GM12878 (cell line): ENCODE results near the gene PAFAH2. TPM values are rescaled to one million over a fixed set of nuclear protein-coding genes. Genes with fewer than 3 reads are reported as not detected.

Experiments
- ATAC-seq: fragments of 200-7000 bp; cut with Tn5 transposase; 3 replicates; pipeline ENCODE4 v1.9.1; 2020; ENCODE audit warnings: mild to moderate bottlenecking, moderate library complexity
- BruUV-seq: library from RNA; stranded (reverse); fragments of 400-500 nt; replicated peaks from 2 replicates; lab custom pipeline; 2021; lab: Mats Ljungman, UMichigan
- CTCF ChIA-PET: fragments of 300-600 bp; sonication (Branson Sonifier 250); formaldehyde crosslinking; extraction: SDS; loops from one replicate; lab custom pipeline; 2021; ENCODE audit warnings: inconsistent platforms; lab: Yijun Ruan, JAX
- POLR2A ChIA-PET: fragments of 350-600 bp; formaldehyde crosslinking; extraction: SDS; loops from one replicate; lab custom pipeline; 2021; ENCODE audit warnings: inconsistent platforms; lab: Charles Lee
- RAD21 ChIA-PET: fragments of 300-600 bp; sonication (Branson Sonifier 250); formaldehyde crosslinking; loops from one replicate; lab custom pipeline; 2023; ENCODE audit warnings: antibody characterized with exemption; ENCODE audit not compliant: unreplicated experiment; lab: Charles Lee
- SMC1A ChIA-PET: fragments of 300-600 bp; sonication (Branson Sonifier 250); formaldehyde crosslinking; loops from one replicate; lab custom pipeline; 2023; ENCODE audit not compliant: unreplicated experiment, uncharacterized antibody; lab: Charles Lee
- DNase-seq: peaks from one replicate; pipeline ENCODE4 v3.0.0-alpha.2; 2011; ENCODE audit warnings: low read depth, low spot score
- FAIRE-seq: peaks from 3 replicates; lab custom pipeline; 2011; peaks lifted over from hg19 to GRCh38; lab: Jason Lieb, UNC
- H2AFZ ChIP-seq: 2 replicates; pipeline ENCODE4 v1.6.0; 2011; ENCODE audit warnings: low read depth, low read length, control low read depth; ENCODE audit not compliant: control insufficient read depth
- H3K27ac ChIP-seq: 2 replicates; pipeline ENCODE4 v1.5.1; 2011; ENCODE audit warnings: control low read depth; ENCODE audit not compliant: control insufficient read depth, insufficient read depth
- H3K27me3 ChIP-seq, 2 experiments: replicated peaks in 1 of 2; 2 replicates each; pipeline versions ENCODE4 v1.6.0 to v1.6.1; 2011; ENCODE audit warnings: low read length in 1 of 2; ENCODE audit not compliant: control insufficient read depth in 2 of 2, insufficient read depth in 2 of 2
- H3K36me3 ChIP-seq, 2 experiments: 2 replicates each; pipeline ENCODE4 v1.5.1; 2011; ENCODE audit warnings: low read length in 1 of 2; ENCODE audit not compliant: control insufficient read depth in 2 of 2, insufficient read depth in 2 of 2
- H3K4me1 ChIP-seq: 2 replicates; pipeline ENCODE4 v1.6.1; 2011; ENCODE audit warnings: mild to moderate bottlenecking, low read length, moderate library complexity, mixed read lengths; ENCODE audit not compliant: control insufficient read depth, insufficient read depth
- H3K4me2 ChIP-seq: 2 replicates; pipeline ENCODE4 v1.6.0; 2011; ENCODE audit warnings: control low read depth; ENCODE audit not compliant: control insufficient read depth, insufficient read depth
- H3K4me3 ChIP-seq: fragments of 200-600 bp; sonication (generic); 2 replicates; pipeline ENCODE4 v1.5.1; 2016
- H3K79me2 ChIP-seq: 2 replicates; pipeline ENCODE4 v1.6.0; 2011; ENCODE audit warnings: low read length; ENCODE audit not compliant: control insufficient read depth, insufficient read depth
- H3K9ac ChIP-seq: 2 replicates; pipeline ENCODE4 v1.8.0; 2011; ENCODE audit warnings: low read length, control low read depth, mixed read lengths; ENCODE audit not compliant: control insufficient read depth, insufficient read depth
- H3K9me3 ChIP-seq: replicated peaks from 3 replicates; pipeline ENCODE4 v1.5.1; 2011; ENCODE audit warnings: mild to moderate bottlenecking, low read length; ENCODE audit not compliant: control insufficient read depth, insufficient read depth
- H4K20me1 ChIP-seq: 2 replicates; pipeline ENCODE4 v1.6.0; 2011; ENCODE audit not compliant: control insufficient read depth, insufficient read depth
- CBX3 ChIP-seq: fragments of 200-600 bp; sonication (generic); IDR thresholded peaks from 2 replicates; pipeline ENCODE4 v1.6.1; 2016; ENCODE audit warnings: low read depth, borderline replicate concordance
- EGR1 ChIP-seq, 2 experiments: IDR thresholded peaks; 1 replicate in 1 of 2; 2 replicates in 1 of 2; pipeline ENCODE4 v1.6.1; 2011 to 2012; ENCODE audit warnings: low read depth in 2 of 2, low read length in 2 of 2, borderline replicate concordance in 1 of 2, mild to moderate bottlenecking in 1 of 2, moderate library complexity in 1 of 2
- MYB ChIP-seq: fragments of 150-350 bp; IDR thresholded peaks from 2 replicates; pipeline ENCODE4 v1.6.1; 2014; ENCODE audit warnings: mild to moderate bottlenecking, low read depth, low read length, borderline replicate concordance
- RBBP5 ChIP-seq: fragments of 200-600 bp; sonication (generic); conservative IDR thresholded peaks from 2 replicates; pipeline ENCODE4 v1.6.1; 2016
- RFX5 ChIP-seq: IDR thresholded peaks from 2 replicates; pipeline ENCODE4 v1.6.1; 2011; ENCODE audit warnings: low read depth, low read length, improper control_type of control experiment
- RUNX3 ChIP-seq: IDR thresholded peaks from 2 replicates; pipeline ENCODE4 v1.6.1; 2012; ENCODE audit warnings: low read length, inconsistent platforms
- ZBED1 ChIP-seq: IDR thresholded peaks from 2 replicates; pipeline ENCODE4 v1.6.1; 2016; ENCODE audit warnings: borderline replicate concordance
- ZZZ3 ChIP-seq: IDR thresholded peaks from 2 replicates; pipeline ENCODE4 v1.6.1; 2011; ENCODE audit warnings: low read depth; ENCODE audit not compliant: control insufficient read depth, insufficient read length
- WGBS: methylation state at CpG from one replicate; pipeline ENCODE4 v1.1.6; 2016; ENCODE audit warnings: low lambda C conversion rate; ENCODE audit not compliant: insufficient replicate concordance, insufficient coverage; ENCODE audit errors: missing lambda C conversion rate; 5-methylcytosine and 5-hydroxymethylcytosine counted together
- in situ Hi-C: fragments of 300-500 bp; cut with MboI; formaldehyde crosslinking; loops from 9 replicates; pipeline ENCODE4 v1.14.3; 2018; ENCODE audit warnings: mixed read lengths
- intact Hi-C: fragments of 100-400 bp; cut with micrococcal nuclease; formaldehyde crosslinking; loops from one replicate; pipeline ENCODE4 v1.14.2; 2022; ENCODE audit not compliant: unreplicated experiment
- polyA plus RNA-seq, 11 experiments: library from polyadenylated mRNA; depleted of rRNA in 4 of 11; unstranded in 6 of 11; stranded (reverse) in 5 of 11; fragments of >200 nt; fragmentation: Nextera tagmentation in 4 of 11; fragmentation: Illumina TruSeq in 1 of 11; extraction: Ambion mirVana in 4 of 11; extraction: Trizol in 1 of 11; gene quantifications; 1 replicate in 1 of 11; 2 replicates in 10 of 11; pipeline versions ENCODE4 v1.2.1 to v1.2.3, GENCODE V29; 2011 to 2016; ENCODE audit warnings: inconsistent platforms in 2 of 11, missing spikeins in 2 of 11, low read depth in 1 of 11
- total RNA-seq, 4 experiments: library from RNA; depleted of rRNA in 3 of 4; stranded (reverse); fragments of >200 nt in 3 of 4; fragmentation: Illumina TruSeq in 1 of 4; extraction: Trizol in 1 of 4; gene quantifications; 2 replicates each; pipeline versions ENCODE4 v1.2.1 to v1.2.3, GENCODE V29; 2013 to 2021
- TF ChIP-seq, protein P1 (sequence below): IDR thresholded peaks from 2 replicates; pipeline ENCODE4 v1.6.1; 2012; ENCODE audit warnings: low read depth, low read length, improper control_type of control experiment
- TF ChIP-seq, protein P2 (sequence below): fragments of 450-650 bp; IDR thresholded peaks from 2 replicates; pipeline ENCODE4 v1.6.1; 2017; ENCODE audit warnings: mild to moderate bottlenecking
- TF ChIP-seq, protein P3 (sequence below): fragments of 450-650 bp; IDR thresholded peaks from 2 replicates; pipeline ENCODE4 v1.6.1; 2016; ENCODE audit warnings: mild to moderate bottlenecking
- TF ChIP-seq, protein P4 (sequence below): IDR thresholded peaks from 2 replicates; pipeline ENCODE4 v1.6.1; 2011; ENCODE audit warnings: borderline replicate concordance, low read depth, mild to moderate bottlenecking, moderate library complexity, mixed read lengths, low read length; ENCODE audit not compliant: insufficient read depth; ENCODE audit errors: extremely low read length
- TF ChIP-seq, protein P5 (sequence below): IDR thresholded peaks from 2 replicates; pipeline ENCODE4 v1.6.1; 2012; ENCODE audit warnings: low read depth, low read length, improper control_type of control experiment

The PAFAH2 gene
- total and polyA plus RNA-seq, 10 of the 15 experiments (the other 5 are each of a cell fraction or from before 2014, with no cell fraction given): 3.0 to 9.5 (median 6.5) TPM

DNA sequence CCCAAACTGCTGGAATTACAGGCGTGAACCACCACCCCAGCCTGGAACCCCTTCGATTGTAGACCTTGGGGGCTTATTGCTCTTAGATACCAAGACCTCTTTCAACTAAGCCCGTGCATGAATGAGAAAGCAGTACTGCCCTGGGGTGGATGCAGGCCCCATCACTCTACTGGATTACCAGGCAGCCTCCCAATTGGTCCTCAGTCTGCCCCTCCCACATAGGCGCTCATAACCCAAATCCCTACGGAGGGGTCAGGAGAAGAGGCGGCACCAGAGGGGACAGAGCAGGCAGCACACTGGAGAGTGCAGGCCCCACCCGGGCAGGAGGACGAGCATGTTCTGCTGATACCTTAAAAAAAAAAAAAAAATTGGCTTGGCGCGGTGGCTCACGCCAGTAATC lies 79.2 kb downstream of the PAFAH2 start:
- in situ Hi-C loops (no loop called here), intact Hi-C loops (no loop called here)
- no peaks in the 10 kb centered on the region for H3K36me3 ChIP-seq
- H3K27me3 ChIP-seq: peaks cover 4 to 15% of the 10 kb centered on the region in 2 experiments
- H3K9me3 ChIP-seq: no peaks in the 10 kb centered on the region
- no peak for ATAC-seq
- no peak overlapping the region for H2AFZ ChIP-seq
- ChIA-PET POLR2A (interaction anchor here (0.7 to 1.3 kb wide), 2 partner anchors 14 to 79 kb away, joined by 5 to 6 read pairs; partner anchors contain the start of gene PAFAH2), RAD21 (no interaction called here), SMC1A (interaction anchor here (1.1 to 1.4 kb wide), 2 partner anchors 23 to 79 kb away, joined by 3 to 4 read pairs; no protein-coding TSS in a partner anchor), CTCF (no interaction called here)
- TF ChIP-seq CBX3 (no peak), RFX5 (no peak), MYB (no peak), ZZZ3 (no peak), EGR1 (IDR thresholded peaks at IDR 0.05; ENCODE audit: borderline replicate concordance in 1 of 2, low read depth in 2 of 2, low read length in 2 of 2) (no peak), RBBP5 (no peak), ZBED1 (no peak), RUNX3 (no peak)
- TF ChIP-seq, protein P1, sequence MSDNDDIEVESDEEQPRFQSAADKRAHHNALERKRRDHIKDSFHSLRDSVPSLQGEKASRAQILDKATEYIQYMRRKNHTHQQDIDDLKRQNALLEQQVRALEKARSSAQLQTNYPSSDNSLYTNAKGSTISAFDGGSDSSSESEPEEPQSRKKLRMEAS: no peak
- TF ChIP-seq, protein P2, sequence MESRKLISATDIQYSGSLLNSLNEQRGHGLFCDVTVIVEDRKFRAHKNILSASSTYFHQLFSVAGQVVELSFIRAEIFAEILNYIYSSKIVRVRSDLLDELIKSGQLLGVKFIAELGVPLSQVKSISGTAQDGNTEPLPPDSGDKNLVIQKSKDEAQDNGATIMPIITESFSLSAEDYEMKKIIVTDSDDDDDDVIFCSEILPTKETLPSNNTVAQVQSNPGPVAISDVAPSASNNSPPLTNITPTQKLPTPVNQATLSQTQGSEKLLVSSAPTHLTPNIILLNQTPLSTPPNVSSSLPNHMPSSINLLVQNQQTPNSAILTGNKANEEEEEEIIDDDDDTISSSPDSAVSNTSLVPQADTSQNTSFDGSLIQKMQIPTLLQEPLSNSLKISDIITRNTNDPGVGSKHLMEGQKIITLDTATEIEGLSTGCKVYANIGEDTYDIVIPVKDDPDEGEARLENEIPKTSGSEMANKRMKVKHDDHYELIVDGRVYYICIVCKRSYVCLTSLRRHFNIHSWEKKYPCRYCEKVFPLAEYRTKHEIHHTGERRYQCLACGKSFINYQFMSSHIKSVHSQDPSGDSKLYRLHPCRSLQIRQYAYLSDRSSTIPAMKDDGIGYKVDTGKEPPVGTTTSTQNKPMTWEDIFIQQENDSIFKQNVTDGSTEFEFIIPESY: no peak
- TF ChIP-seq, protein P3, sequence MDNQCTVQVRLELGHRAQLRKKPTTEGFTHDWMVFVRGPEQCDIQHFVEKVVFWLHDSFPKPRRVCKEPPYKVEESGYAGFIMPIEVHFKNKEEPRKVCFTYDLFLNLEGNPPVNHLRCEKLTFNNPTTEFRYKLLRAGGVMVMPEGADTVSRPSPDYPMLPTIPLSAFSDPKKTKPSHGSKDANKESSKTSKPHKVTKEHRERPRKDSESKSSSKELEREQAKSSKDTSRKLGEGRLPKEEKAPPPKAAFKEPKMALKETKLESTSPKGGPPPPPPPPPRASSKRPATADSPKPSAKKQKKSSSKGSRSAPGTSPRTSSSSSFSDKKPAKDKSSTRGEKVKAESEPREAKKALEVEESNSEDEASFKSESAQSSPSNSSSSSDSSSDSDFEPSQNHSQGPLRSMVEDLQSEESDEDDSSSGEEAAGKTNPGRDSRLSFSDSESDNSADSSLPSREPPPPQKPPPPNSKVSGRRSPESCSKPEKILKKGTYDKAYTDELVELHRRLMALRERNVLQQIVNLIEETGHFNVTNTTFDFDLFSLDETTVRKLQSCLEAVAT: no peak
- TF ChIP-seq, protein P4, sequence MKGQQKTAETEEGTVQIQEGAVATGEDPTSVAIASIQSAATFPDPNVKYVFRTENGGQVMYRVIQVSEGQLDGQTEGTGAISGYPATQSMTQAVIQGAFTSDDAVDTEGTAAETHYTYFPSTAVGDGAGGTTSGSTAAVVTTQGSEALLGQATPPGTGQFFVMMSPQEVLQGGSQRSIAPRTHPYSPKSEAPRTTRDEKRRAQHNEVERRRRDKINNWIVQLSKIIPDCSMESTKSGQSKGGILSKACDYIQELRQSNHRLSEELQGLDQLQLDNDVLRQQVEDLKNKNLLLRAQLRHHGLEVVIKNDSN: no peak
- TF ChIP-seq, protein P5, sequence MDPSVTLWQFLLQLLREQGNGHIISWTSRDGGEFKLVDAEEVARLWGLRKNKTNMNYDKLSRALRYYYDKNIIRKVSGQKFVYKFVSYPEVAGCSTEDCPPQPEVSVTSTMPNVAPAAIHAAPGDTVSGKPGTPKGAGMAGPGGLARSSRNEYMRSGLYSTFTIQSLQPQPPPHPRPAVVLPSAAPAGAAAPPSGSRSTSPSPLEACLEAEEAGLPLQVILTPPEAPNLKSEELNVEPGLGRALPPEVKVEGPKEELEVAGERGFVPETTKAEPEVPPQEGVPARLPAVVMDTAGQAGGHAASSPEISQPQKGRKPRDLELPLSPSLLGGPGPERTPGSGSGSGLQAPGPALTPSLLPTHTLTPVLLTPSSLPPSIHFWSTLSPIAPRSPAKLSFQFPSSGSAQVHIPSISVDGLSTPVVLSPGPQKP: no peak
- H3K4me2 ChIP-seq: no peak overlapping the region
- no peaks in the 10 kb centered on the region for H4K20me1 ChIP-seq
- no peak overlapping the region for H3K27ac ChIP-seq
- no peak overlapping the region for H3K4me3 ChIP-seq
- H3K9ac ChIP-seq: no peak overlapping the region
- H3K4me1 ChIP-seq: 0 out of 2 replicates have a peak, but pooled peaks cover 5% of the 10 kb centered on the region
- no TSS peak for BruUV-seq
- H3K79me2 ChIP-seq: no peaks in the 10 kb centered on the region
- no peak for DNase-seq
- 78% methylated on average over 11 of the region's 11 CpGs for WGBS
- FAIRE-seq: no peak
